NCI-H446 (cell line): ENCODE data around the gene FRG2B.
"Not testable (repeated sequence)": the region's sequence is repeated elsewhere in the genome, so short reads cannot be mapped to it uniquely, and the experiment has no call there.

Experiments used
- DNase-seq, 2 experiments: peaks; one replicate each; lab custom pipeline; 2025; lab: John Stamatoyannopoulos, UW

Gene FRG2B

GRCh38 chr10:133599869-133600268, 26.7 kb downstream of the FRG2B start:
- DNase-seq: not testable (repeated sequence)

DNA sequence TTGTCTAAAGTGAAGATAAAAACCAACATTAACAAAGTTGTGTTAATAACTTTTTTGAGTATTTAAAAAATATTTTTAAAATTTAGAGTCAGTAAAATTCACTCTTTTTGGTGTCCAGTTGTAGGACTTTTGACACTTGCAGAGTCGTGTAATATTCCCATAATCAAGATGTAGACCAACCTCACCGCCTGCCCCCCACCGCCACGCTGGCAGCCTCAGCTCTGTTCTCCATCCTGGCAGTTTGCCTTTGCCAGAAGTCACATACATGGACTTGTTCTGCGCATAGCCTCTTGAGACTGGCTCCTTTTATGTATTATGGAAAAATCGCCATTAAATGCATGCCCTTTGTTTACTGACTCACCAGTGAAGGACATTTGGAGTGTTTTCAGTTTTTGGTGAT, 33.9 kb downstream of the FRG2B start:
- no peak for DNase-seq

GRCh38 chr10:133590970-133591359, 35.6 kb downstream of the FRG2B start:
- DNase-seq: no peak

GRCh38 chr10:133590226-133590969, 36.2 kb downstream of the FRG2B start:
- no peak for DNase-seq

DNA sequence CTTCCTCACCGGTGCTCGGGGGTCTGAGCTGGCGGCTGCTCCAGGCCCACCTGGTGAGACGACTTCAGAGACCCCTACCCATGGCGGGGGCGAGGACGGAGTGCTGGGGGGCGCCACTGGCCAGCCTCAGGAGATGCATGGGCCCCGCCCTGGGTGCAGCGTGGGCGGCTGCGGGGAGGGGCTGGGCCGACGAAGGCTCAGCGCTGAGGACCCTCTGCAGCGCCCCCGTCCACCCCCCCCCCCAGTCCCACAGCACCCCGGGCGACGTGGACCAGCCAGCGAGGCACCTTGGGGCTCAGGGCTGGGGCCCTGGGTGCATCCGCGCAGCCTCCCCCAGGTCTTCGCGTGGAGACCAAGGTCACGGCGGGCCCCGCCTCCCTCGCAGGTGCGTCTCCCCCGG, 49.6 kb downstream of the FRG2B start:
- not testable (repeated sequence) for DNase-seq
